Adrenal gland (tissue), 12 donors: Measurements from ENCODE around the gene SLC44A5. TPM values are rescaled to one million over a fixed set of nuclear protein-coding genes. Genes with fewer than 3 reads are reported as not detected.

ENCODE experiments used
- DNase-seq, 7 donors: peaks; one replicate each; pipeline ENCODE4 v3.0.0-alpha.2; 2019 to 2020
- H3K27ac ChIP-seq, 5 donors: fragments of 200-600 bp; sonication (generic) in 4 of 5; 1 replicate in 3 of 5; 2 replicates in 2 of 5; pipeline versions ENCODE4 v1.5.1 to v1.8.0; 2016 to 2020; ENCODE audit warnings: mild to moderate bottlenecking in 1 of 5
- H3K27me3 ChIP-seq: fragments of 200-600 bp; 2 replicates; pipeline ENCODE4 v1.8.0; 2021
- H3K36me3 ChIP-seq, 2 donors: fragments of 200-600 bp; replicated peaks in 1 of 2; 1 replicate in 1 of 2; 2 replicates in 1 of 2; pipeline versions ENCODE4 v1.5.1 to v1.8.0; 2018 to 2022
- H3K4me1 ChIP-seq, 2 donors: fragments of 200-600 bp; replicated peaks in 1 of 2; 1 replicate in 1 of 2; 2 replicates in 1 of 2; pipeline versions ENCODE4 v1.5.1 to v1.8.0; 2018 to 2021
- H3K4me3 ChIP-seq, 4 donors: fragments of 200-600 bp; sonication (generic) in 3 of 4; one replicate each; pipeline ENCODE4 v1.5.1; 2016 to 2018
- H3K9me3 ChIP-seq, 3 donors: fragments of 200-600 bp; sonication (generic) in 1 of 3; replicated peaks in 1 of 3; 1 replicate in 2 of 3; 2 replicates in 1 of 3; pipeline versions ENCODE4 v1.5.1 to v1.8.0; 2016 to 2021
- POLR2A ChIP-seq, 2 donors: fragments of 450-650 bp; IDR thresholded peaks; one replicate each; pipeline ENCODE4 v1.6.1; 2017; ENCODE audit warnings: antibody characterized with exemption in 2 of 2, mild to moderate bottlenecking in 2 of 2, moderate library complexity in 1 of 2
- WGBS, 4 donors: extraction: QIAGEN DNeasy Blood & Tissue Kit in 2 of 4; methylation state at CpG; one replicate each; pipeline versions ENCODE4 v1.1.5 to v1.1.7; 2013 to 2017; 5-methylcytosine and 5-hydroxymethylcytosine counted together
- intact Hi-C, 2 donors: fragments of 100-400 bp; cut with DNase I; formaldehyde crosslinking; loops; one replicate each; pipeline versions ENCODE4 v1.14.1 to v1.15.0; 2022 to 2023
- polyA plus RNA-seq, 3 donors: library from polyadenylated mRNA; stranded (reverse); fragments of 200-250 nt in 2 of 3; fragments of 350-450 nt in 1 of 3; fragmentation: Illumina TruSeq in 1 of 3; extraction: RNeasy Lipid Tissue Mini Kit (QIAGEN cat#74804) in 1 of 3; gene quantifications; one replicate each; pipeline ENCODE4 v1.2.3, GENCODE V29; 2013 to 2014
- total RNA-seq, 9 donors: library from RNA; depleted of rRNA in 4 of 9; stranded (reverse); fragments of >200 nt in 4 of 9; fragments of 120-200 nt in 1 of 9; fragmentation: NEBNext Ultra II Directional in 1 of 9; extraction: Animal tissue kit (Norgen Biotek cat#: 25700) in 1 of 9; gene quantifications; one replicate each; pipeline versions ENCODE4 v1.1.0 to v1.2.4, GENCODE V29; 2013 to 2023
- TF ChIP-seq, protein P1 (sequence below), 6 experiments: fragments of 450-650 bp in 4 of 6; fragments of 200-600 bp in 2 of 6; sonication (generic) in 1 of 6; IDR thresholded peaks; 1 replicate in 5 of 6; 2 replicates in 1 of 6; pipeline versions ENCODE4 v1.5.1 to v1.8.0; 2016 to 2021; ENCODE audit warnings: antibody characterized with exemption in 6 of 6, mild to moderate bottlenecking in 2 of 6, moderate library complexity in 1 of 6
- donor health status: healthy with polysubstance abuse.
- donor health status: Bipolar disorder and iron deficiency.
- donor health status: DM: yes; HTN: yes; CAD: no.
- donor health status: DM: no; HTN: no; CAD: no.
- donor health status: DM: no; HTN: no; CAD: no.
- donor health status: DM: yes; HTN: yes; CAD: no.

Gene SLC44A5
- total and polyA plus RNA-seq, 12 donors = 0.17 to 2.2 (median 0.48) TPM

DNA sequence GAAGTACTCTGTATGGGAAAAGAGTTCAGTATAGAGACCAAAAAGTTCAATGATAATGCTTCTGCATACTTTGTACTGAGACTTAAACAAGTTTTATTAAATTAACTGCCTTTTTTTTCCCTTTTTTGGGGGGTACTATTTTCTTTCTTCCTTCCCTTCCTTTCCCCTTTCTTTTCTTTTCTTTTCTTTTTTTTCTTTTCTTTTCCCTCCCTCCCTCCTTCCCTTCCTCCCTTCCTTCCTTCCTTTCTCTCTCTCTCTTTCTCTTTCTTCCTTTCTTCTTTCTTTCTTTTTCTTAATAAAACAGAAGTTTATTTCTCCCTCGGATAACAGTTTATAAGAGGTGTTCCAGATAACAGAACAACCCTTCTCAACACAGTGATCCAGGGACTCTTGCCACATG lies 399.3 kb downstream of the SLC44A5 start:
- H3K9me3 ChIP-seq = no peaks in the 10 kb centered on the region
- no peaks in the 10 kb centered on the region for H3K27me3 ChIP-seq
- intact Hi-C loops = no loop called here
- no peak for TF ChIP-seq POLR2A (IDR thresholded peaks at IDR 0.05)
- TF ChIP-seq, protein P1, sequence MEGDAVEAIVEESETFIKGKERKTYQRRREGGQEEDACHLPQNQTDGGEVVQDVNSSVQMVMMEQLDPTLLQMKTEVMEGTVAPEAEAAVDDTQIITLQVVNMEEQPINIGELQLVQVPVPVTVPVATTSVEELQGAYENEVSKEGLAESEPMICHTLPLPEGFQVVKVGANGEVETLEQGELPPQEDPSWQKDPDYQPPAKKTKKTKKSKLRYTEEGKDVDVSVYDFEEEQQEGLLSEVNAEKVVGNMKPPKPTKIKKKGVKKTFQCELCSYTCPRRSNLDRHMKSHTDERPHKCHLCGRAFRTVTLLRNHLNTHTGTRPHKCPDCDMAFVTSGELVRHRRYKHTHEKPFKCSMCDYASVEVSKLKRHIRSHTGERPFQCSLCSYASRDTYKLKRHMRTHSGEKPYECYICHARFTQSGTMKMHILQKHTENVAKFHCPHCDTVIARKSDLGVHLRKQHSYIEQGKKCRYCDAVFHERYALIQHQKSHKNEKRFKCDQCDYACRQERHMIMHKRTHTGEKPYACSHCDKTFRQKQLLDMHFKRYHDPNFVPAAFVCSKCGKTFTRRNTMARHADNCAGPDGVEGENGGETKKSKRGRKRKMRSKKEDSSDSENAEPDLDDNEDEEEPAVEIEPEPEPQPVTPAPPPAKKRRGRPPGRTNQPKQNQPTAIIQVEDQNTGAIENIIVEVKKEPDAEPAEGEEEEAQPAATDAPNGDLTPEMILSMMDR (IDR thresholded peaks at IDR 0.05) = no peak
- H3K27ac ChIP-seq = no peak overlapping the region
- WGBS, 4 donors = 61 to 81% (median 69%) methylated on average over 1 of the region's 1 CpG
- DNase-seq = no peak
- H3K36me3 ChIP-seq = no peaks in the 10 kb centered on the region
- H3K4me1 ChIP-seq = no peaks in the 10 kb centered on the region
- H3K4me3 ChIP-seq = no peak overlapping the region

DNA sequence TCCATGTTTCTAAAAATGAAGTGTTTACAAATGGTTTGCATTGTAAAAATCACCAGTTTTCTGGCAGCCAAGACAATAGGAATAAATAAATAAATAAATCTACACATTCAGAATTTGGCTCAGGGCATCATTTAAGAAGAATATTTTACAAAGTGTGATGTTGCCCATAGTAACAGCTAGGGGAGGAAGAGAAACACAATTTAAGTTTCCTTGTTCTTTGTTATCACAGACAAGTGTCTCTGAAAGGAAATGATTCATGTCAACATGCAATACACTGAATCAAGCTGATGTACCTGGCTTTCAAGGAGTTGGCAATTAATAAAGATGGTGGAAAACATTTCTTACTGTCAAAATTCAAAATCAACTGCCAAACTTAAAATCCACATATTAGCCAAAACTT lies 402.1 kb downstream of the SLC44A5 start:
- intact Hi-C loops = no loop called here
- Histone ChIP-seq H3K4me1 (no peaks in the 10 kb centered on the region), H3K27me3 (no peaks in the 10 kb centered on the region), H3K9me3 (no peaks in the 10 kb centered on the region), H3K4me3 (no peak overlapping the region), H3K36me3 (no peaks in the 10 kb centered on the region), H3K27ac (no peak overlapping the region)
- TF ChIP-seq, protein P1 (IDR thresholded peaks at IDR 0.05) = no peak
- TF ChIP-seq POLR2A (IDR thresholded peaks at IDR 0.05) = no peak
- DNase-seq = no peak

DNA sequence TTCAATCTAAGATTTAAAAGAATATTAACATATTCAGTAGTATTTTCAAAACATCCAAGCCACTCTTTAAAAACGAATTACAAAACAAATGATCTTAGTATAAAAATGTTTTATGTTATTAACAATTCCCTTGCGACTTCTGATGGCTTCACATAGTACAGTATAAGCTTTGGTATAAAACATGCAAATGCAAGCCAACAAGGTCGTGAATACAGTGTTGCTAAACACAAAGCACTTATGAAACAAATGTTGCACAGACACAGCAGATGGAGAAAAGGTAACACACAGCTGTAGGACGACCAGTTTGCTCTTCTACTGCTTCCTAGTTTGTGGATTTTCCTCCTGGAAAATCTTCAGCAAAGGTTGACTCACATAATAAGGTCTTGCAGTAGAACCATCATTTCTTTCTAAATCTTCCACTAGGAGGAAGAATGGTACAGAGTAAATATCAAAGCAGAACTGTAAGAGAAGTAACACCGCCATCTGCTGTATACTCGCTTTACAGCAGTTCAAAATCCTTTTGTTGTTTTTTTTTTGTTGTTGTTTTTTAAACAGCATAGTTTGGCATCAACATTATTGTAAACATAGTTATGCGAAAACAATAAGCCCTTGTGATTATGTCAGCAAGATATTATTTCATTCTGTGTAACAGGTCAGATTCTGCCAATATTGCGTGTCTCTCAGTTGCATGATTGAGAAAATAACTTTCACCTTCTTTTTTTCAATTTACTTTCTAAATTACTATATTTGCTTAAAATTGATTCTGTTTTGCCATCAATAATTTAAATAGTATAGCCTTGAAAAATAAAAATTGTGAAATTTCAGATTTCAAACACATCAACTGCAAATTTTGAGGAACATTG lies 407.3 kb downstream of the SLC44A5 start:
- intact Hi-C loops = loop anchor here in 1 of 2 donors (5.0 kb wide), 1 partner anchor 431 kb away; no protein-coding TSS in a partner anchor
- Histone ChIP-seq H3K27me3 (no peaks in the 10 kb centered on the region), H3K9me3 (no peaks in the 10 kb centered on the region), H3K36me3 (no peaks in the 10 kb centered on the region), H3K27ac (no peak overlapping the region), H3K4me1 (no peaks in the 10 kb centered on the region), H3K4me3 (no peak overlapping the region)
- TF ChIP-seq POLR2A (IDR thresholded peaks at IDR 0.05) = no peak
- TF ChIP-seq, protein P1 (IDR thresholded peaks at IDR 0.05) = peak; percentile 55 to 94 (median 76)
- WGBS, 4 donors = 24 to 29% (median 27%) methylated on average over 8 of the region's 8 CpGs
- peak in 2 of 7 donors; percentile 8 to 31 for DNase-seq

DNA sequence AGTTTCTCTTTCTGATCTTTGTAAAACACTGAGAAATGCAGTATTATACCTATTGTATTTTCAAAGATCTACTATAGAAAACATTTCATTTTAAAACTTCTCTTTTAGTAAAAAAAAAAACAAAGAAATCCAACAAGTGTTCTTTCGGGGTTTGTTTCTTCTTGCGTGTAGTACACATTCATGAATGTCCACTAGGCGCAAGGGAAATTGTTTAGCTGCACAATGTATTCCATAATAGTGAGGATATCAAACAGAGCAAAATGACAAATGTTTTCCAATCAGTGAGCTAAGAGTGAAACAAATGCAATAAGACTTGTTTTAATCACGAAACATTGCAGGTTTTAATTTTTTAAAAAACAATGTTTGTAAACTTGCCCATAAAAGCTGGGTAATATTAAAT lies 408.2 kb downstream of the SLC44A5 start:
- no peak for DNase-seq
- no peak overlapping the region for H3K4me3 ChIP-seq
- TF ChIP-seq, protein P1 (IDR thresholded peaks at IDR 0.05) = no peak
- H3K4me1 ChIP-seq = no peaks in the 10 kb centered on the region
- 78 to 90% (median 86%) methylated on average over 4 of the region's 4 CpGs for WGBS, 4 donors
- intact Hi-C loops = loop anchor here in 1 of 2 donors (5.0 kb wide), 1 partner anchor 430 kb away; no protein-coding TSS in a partner anchor
- H3K27me3 ChIP-seq = no peaks in the 10 kb centered on the region
- H3K27ac ChIP-seq = no peak overlapping the region
- no peaks in the 10 kb centered on the region for H3K9me3 ChIP-seq
- H3K36me3 ChIP-seq = no peaks in the 10 kb centered on the region
